ENCODE data around the gene SBF2. TPM values are rescaled to one million over a fixed set of nuclear protein-coding genes. Genes with fewer than 3 reads are reported as not detected.

Gene SBF2
- total RNA-seq, 4 donors from 2014 or later: 75.0 to 104 (median 86.9) TPM

DNA sequence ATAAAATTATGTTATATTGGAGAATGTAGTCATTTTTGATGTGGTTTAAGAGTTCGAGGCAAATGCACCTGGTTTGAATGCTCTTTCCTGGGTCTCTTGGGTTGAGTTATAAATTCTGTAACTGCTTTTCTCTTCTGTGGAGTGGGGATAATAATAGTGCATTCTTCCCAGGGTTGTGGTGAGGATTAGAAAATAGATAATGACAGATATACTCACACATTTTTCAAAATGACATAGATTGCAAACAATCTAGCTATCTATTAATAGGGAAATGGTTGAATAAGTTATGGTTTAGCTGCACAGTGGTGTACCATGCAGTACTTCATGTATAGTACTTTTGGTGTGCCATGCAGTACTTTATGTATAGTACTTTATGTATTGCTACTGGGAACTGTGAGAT, 562.8 kb downstream of the SBF2 start:
- peaks cover 0 to 84% (median 0%) of the 10 kb centered on the region in 3 donors for H3K36me3 ChIP-seq

More for the DNA sequence above, 562.8 kb downstream of the SBF2 start:
- Histone ChIP-seq H3K4me1 (no peaks in the 10 kb centered on the region), H3K27me3 (no peaks in the 10 kb centered on the region), H3K27ac (no peak overlapping the region), H3K4me3 (no peak overlapping the region), H3K9me3 (peaks cover 0 to 12% (median 1%) of the 10 kb centered on the region in 4 donors)
- TF ChIP-seq EP300 (IDR thresholded peaks at IDR 0.05) (no peak), CTCF (IDR thresholded peaks at IDR 0.05) (no peak), POLR2A (IDR thresholded peaks at IDR 0.05) (no peak)
- DNase-seq (ENCODE audit: low spot score in 2 of 2): no peak
- 85 to 88% methylated on average over 1 of the region's 1 CpG for WGBS, 2 donors

Small RNA genes lying within 50 kb of the gene (small RNA-seq; reads per million reads assigned to genes)
- gene AC080023.2 (not detected), gene RNU7-28P (not detected)

Other genes with a start within 250 kb of the SBF2 start
- gene ADM, start 10.9 kb upstream of the SBF2 start, total RNA-seq: 100 to 1,000 TPM; 123 to 420 (median 197) TPM
- gene AMPD3, start 161.0 kb upstream of the SBF2 start, total RNA-seq: 1 to 10 TPM; 1.0 to 8.7 (median 3.7) TPM
- 10 to 100 TPM; 27.6 to 49.2 (median 40.5) TPM for gene RNF141, start 247.0 kb upstream of the SBF2 start, total RNA-seq

Measured in tibial nerve (tissue), 4 donors.